Activated CD8-positive, alpha-beta memory T cell treated with anti-CD3 and anti-CD28 coated beads, Interleukin-2, amount 50 U/mL, for 4 hours (primary cell): ENCODE measurements around the gene CTBP2.

Experiments used
- DNase-seq: peaks from one replicate; pipeline ENCODE4 v3.0.0-alpha.2; 2020

Gene CTBP2

GRCh38 chr10:125141860-125142484, 18.4 kb downstream of the CTBP2 start:
- DNase-seq: no peak

- DNase-seq: no peak
Observed at GRCh38 chr10:125141150-125141859, 19.1 kb downstream of the CTBP2 start.

DNA sequence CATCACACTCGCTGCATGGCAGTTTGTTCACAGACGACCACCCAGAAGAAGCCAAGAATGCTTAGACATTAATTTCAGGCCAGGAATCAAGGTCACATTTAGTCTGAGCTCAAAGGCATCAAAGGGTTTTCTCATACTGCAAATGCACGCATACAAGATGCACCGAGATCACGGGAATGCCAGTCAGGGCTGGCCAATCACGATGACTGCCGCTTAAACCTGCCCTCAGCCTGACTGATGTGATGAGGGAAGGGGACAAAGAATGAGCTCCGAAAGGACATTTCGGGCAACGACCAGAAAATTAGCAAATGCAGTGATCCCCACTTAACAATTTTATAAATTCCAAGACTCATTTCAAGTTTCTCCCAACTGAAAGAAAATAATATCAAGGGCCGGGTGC, 20.2 kb downstream of the CTBP2 start:
- no peak for DNase-seq

DNA sequence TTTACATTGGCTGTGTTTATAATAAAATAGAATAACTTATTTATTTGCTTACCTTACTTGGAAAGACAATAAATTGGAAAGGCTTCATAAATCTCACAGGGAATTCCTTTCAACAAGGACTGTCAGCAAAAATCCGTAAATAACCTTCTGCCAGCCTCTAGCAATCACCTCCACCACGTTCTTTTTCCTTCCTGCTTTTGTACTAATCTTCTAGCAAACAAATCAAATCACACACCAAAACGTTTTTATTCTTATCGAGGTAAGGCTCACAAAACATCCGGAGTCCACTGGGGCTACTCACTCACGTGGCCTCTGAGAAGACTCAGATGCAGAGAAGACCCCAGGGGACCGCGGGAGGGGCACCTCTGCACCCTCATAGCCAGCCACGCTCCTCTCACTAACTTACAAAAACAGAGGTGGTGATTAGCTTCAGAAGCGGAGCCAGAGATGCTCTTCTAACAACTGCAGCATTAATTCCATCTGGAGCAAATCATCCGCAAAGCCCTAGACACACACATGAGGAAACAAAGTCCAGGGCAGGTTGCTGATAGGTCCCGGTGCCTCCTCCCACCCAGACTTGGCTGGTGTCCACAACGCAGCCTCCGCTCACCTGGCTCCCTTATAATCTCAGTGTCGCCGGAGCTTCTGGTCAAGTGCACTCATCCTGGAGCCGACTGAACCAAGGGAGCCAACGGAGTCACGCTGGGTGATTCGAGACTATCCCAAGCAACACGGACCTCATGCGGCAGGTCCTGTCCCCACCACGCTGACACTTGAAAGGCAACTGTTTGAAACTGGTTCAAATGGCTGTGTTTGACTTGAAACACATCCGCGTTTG, 22.5 kb downstream of the CTBP2 start:
- no peak for DNase-seq

DNA sequence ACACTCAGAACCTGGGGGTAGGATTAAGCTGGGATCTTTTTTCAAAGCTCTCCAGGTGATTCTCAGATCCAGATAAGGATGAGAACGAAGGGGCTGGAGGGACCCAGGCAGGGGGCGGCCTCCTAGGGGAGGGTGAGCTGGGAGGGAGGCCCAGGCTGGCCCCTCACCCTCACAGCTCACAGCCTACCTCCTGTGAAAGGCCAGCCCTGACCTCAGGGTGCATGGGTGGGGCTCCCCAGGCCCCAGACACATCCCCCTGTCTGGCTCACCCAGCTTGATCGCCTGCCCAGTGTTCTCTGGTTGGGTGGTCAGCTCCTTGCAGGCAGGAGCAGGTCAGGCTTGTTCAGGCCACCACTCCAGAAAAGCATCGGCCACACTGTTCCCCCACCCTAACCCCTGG, 24.3 kb downstream of the CTBP2 start:
- DNase-seq: no peak

DNA sequence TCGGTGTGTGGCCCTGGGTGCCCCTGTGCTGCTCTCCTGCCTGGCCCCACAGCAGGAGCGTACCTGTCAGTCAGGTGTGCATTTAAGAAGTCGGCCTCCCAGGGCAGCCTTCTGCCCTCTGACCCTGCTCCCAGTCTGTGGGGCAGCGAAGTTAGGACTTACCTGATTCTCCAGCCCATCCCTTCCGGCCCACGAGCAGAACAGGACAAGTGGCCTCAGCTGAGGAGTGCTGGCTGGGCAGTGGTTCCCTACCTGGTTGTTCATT, 24.7 kb downstream of the CTBP2 start:
- DNase-seq: no peak

DNA sequence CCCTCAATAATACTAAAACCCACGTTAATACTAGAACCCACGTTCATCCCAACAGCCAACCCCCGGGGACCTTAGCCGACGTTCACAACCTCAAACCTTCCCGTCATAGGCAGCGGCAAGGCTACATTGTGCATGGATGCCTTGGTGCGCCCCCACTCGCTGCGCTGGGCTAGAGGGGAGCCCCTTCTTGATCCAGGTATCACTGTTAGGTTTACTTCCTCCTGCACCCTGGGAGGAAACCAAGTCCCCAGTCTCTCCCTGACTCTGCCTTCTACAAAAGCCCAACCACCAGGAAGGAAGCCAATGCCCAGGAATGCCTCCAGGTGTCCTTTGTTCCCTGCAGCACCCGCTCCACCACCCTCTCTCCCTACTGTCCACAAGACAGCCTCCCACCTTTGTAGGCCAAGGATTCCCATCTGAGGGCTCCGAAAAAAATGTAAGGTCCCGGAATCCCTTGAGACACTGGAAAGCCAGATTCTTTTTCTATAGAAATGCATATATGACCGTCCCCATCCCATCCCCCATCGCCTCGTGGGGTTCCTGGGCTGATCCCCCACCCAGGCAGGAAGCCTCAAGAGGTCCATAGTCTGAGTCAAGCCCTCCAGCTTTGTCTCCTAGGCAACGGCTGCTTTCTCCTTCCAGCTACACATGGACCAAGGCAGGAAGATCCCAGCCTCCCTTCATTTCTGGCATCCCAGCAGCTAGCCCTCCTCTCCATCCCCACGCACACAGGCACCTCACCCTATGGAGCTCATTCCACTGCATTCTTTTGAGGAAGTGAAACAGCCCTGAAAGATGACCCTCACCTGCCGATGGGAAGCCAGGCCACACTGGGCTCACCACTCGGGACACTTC, 25.2 kb downstream of the CTBP2 start:
- DNase-seq: no peak

DNA sequence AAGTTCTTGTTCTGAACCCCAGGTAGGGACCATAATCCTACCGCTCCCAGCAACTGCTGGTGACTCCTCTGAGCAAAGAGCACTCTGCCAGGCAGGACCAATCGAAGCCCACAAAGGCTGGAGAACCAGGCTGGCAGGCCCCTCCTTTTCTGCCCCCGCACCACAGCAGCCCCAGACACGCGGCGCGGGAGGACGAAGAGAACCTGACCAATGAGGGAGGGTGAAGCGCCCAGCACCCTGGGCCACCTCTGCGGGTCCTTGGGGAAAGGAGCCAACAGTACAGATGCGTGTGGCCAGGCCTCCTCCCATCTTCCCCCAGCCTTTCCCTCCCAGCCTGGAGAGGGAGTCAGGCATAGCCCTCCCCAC, 25.9 kb downstream of the CTBP2 start:
- DNase-seq: no peak

- no peak for DNase-seq
Observed at GRCh38 chr10:125133696-125134482, 26.5 kb downstream of the CTBP2 start.

- no peak for DNase-seq
Observed at GRCh38 chr10:125132344-125132743, 28.0 kb downstream of the CTBP2 start.

DNA sequence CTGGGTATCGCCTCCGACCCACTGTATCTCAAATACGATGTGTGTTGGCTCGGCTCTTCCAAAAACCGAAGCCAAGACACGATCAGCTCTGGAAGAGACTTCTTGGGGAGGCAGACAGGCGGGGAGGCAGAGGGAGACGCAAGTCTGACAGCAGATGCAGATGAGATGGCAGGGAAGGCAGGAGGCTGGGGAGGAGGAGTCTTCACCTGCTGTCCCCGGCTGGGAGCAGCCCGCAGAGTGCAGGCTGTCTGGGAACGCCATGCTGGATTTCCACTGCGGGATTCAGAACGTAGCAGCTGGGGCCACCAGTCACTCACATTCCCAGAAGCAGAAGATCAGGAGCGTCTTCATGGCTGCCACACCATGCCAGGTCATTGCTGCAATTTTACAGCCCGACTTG, 29.4 kb downstream of the CTBP2 start:
- DNase-seq: no peak

DNA sequence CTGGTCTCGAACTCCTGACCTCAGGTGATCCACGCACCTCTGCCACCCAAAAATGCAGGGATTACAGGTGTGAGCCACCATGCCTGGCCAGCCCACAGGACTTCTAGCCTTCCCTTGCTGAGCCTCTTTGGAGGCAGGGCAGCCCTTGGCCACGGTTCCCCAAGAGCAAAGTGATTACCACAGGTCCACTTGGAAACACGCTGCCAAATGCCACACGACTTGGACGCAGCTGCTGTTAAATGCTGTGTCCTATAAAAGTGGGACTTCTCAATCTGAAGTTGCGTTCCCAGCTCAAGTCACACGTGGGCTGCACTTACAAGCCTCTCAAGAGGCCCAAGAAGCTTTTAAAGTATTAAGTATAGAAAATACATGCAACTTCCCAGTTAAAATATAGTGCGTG, 30.1 kb downstream of the CTBP2 start:
- no peak for DNase-seq

DNA sequence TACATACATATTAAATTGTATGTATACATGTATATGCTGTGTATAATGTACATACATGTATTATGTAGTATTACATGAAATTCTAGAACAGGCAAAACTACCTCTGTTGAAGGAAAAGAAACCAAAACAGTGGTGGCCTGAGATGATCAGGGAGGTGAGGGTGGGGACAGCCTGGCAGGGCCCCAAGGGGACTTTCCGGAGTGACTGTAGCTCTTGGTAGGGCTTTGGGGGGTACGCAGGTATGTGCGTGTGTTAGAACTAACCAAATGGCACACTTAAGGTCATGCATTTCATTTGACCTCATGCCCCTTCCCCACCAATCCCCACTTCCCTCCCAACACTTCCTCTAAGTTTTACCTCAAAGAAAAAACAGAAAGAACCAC, 31.3 kb downstream of the CTBP2 start:
- no peak for DNase-seq

- DNase-seq: no peak
Observed at GRCh38 chr10:125128397-125129075, 31.8 kb downstream of the CTBP2 start.

GRCh38 chr10:125127986-125128385, 32.4 kb downstream of the CTBP2 start:
- no peak for DNase-seq

- no peak for DNase-seq
Observed at GRCh38 chr10:125127110-125127509, 33.3 kb downstream of the CTBP2 start.

- no peak for DNase-seq
Observed at GRCh38 chr10:125125951-125126735, 34.2 kb downstream of the CTBP2 start.

DNA sequence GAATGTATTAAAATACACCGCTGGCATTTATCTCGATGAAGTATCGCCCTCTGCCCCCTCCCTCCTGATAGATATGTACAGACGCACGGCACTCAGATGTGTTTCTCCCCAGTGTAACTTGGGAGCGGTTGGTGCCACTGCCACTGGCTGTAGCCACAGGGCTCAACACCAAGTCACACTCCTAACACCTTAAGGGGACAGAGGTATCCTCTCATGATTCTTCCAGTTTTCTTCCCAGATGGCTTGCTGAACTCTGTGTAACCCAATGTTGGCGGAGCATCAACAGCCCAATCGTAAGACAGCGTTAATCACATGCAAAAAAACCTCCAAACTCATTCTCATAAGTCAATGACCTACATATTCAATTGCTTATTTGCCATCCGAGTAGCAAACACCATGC, 35.5 kb downstream of the CTBP2 start:
- DNase-seq: no peak

DNA sequence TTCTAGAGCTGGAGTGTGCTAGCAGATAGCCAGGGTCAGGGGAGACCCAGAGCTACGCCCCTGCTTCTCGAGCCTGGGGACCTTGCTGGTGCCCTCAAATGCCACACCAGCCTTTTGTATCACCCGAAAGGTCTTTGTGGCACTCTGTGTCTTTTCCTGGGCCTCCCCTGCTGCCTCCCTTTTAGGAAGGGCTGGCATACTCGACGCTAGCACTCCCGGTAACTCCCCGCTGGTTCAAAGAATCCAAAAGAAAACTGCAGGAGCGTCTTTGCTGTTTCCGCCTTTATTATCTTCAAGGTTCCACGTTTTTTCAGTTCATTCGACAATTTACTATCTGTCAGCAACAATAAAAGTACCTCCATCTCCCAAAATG, 36.3 kb downstream of the CTBP2 start:
- DNase-seq: no peak

- DNase-seq: no peak
Observed at GRCh38 chr10:125123476-125124114, 36.8 kb downstream of the CTBP2 start.

GRCh38 chr10:125122566-125122965, 37.8 kb downstream of the CTBP2 start:
- DNase-seq: no peak
